ENCODE data around the gene FABP3. TPM values are rescaled to one million over a fixed set of nuclear protein-coding genes. Genes with fewer than 3 reads are reported as not detected.

Gene FABP3
- total RNA-seq, 1 donor: 60.6 TPM

- no peak for DNase-seq (ENCODE audit: low read depth)
- H3K4me3 ChIP-seq (ENCODE audit: low read depth, low read length): no peak overlapping the region
- no peak for TF ChIP-seq CTCF (IDR thresholded peaks at IDR 0.05; ENCODE audit: insufficient read depth, low read length)
Measured at GRCh38 chr1:31366796-31367195, 6.1 kb downstream of the FABP3 start.

GRCh38 chr1:31364561-31365250 is 8.2 kb downstream of the FABP3 start:
- no peak overlapping the region for H3K4me3 ChIP-seq (ENCODE audit: low read depth, low read length)
- DNase-seq (ENCODE audit: low read depth): no peak
- TF ChIP-seq CTCF (IDR thresholded peaks at IDR 0.05; ENCODE audit: insufficient read depth, low read length): no peak

DNA sequence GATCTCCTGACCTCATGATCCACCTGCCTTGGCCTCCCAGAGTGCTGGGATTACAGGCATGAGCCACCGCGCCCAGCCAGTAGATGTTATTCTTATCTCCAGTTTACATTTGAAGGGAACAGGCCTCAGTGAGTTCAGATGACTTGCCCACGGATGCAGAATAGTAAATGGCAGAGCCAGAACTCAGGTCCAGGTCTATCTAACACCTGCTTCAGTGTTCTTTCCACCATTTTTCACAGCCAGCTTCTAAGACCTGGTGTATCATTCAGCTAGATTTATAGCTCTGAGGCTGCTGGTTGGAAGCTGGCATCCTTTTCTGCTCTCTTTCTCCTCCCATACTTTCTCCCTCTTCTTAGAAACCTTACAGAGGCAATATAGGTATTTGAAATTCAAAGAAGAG is 10.8 kb downstream of the FABP3 start:
- DNase-seq (ENCODE audit: low read depth): no peak
- no peak overlapping the region for H3K4me3 ChIP-seq (ENCODE audit: low read depth, low read length)
- no peak for TF ChIP-seq CTCF (IDR thresholded peaks at IDR 0.05; ENCODE audit: insufficient read depth, low read length)

DNA sequence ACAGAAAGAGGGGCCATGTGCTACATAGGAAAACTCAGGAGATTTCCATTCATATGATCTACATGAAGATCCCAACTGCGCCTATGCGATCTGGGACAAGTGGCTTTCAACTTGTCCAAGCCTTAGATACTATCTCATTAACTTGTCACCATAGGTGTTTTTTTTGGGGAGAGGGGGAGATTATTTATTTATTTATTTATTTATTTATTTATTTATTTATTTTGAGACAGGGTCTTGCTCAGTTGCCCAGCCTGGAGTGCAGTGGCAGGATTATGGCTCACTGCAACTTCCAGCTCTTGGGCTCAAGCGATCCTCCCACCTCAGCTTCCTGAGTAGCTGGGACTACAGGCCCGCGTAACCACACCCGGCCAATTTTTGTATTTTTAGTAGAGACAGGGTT is 11.3 kb downstream of the FABP3 start:
- H3K4me3 ChIP-seq (ENCODE audit: low read depth, low read length): no peak overlapping the region
- TF ChIP-seq CTCF (IDR thresholded peaks at IDR 0.05; ENCODE audit: insufficient read depth, low read length): no peak
- DNase-seq (ENCODE audit: low read depth): no peak

DNA sequence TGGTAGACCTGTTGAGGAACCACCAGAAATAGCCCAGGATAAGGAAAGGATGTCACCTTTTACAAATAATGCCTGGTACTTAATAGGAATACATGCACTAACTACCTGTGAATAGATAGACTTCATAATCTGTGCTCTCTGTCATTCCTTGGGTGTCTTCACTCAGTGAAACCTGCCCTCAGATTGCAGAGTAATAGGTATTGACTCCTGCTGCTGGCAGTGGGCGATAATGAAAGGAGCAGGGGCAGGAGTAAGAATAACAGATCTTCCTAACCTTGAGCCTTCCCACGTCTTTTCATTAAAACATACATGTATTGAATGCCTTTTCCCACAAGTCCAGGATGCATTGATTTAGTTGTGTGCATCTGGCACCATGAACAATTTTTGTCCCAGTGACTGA is 16.4 kb downstream of the FABP3 start:
- TF ChIP-seq CTCF (IDR thresholded peaks at IDR 0.05; ENCODE audit: insufficient read depth, low read length): no peak

GRCh38 chr1:31354283-31354682 is 18.6 kb downstream of the FABP3 start:
- TF ChIP-seq CTCF (IDR thresholded peaks at IDR 0.05; ENCODE audit: insufficient read depth, low read length): no peak
- peak; percentile 66 for DNase-seq (ENCODE audit: low read depth)
- no peak overlapping the region for H3K4me3 ChIP-seq (ENCODE audit: low read depth, low read length)

More for the DNA sequence above, 16.4 kb downstream of the FABP3 start:
- no peak overlapping the region for H3K4me3 ChIP-seq (ENCODE audit: low read depth, low read length)
- no peak for DNase-seq (ENCODE audit: low read depth)

GRCh38 chr1:31348449-31348848 is 24.4 kb downstream of the FABP3 start:
- no peak for DNase-seq (ENCODE audit: low read depth)
- H3K4me3 ChIP-seq (ENCODE audit: low read depth, low read length): no peak overlapping the region
- no peak for TF ChIP-seq CTCF (IDR thresholded peaks at IDR 0.05; ENCODE audit: insufficient read depth, low read length)

Data from fibroblast of the aortic adventitia (primary cell).